NCI-H446 treated with DMSO at 0.1 percent for 48 hours (cell line): ENCODE data around the gene TESK2.
"Not testable (repeated sequence)": the region's sequence is repeated elsewhere in the genome, so short reads cannot be mapped to it uniquely, and the experiment has no call there.

Experiments
- DNase-seq: peaks from one replicate; lab custom pipeline; 2025; lab: John Stamatoyannopoulos, UW

TESK2 gene

DNA sequence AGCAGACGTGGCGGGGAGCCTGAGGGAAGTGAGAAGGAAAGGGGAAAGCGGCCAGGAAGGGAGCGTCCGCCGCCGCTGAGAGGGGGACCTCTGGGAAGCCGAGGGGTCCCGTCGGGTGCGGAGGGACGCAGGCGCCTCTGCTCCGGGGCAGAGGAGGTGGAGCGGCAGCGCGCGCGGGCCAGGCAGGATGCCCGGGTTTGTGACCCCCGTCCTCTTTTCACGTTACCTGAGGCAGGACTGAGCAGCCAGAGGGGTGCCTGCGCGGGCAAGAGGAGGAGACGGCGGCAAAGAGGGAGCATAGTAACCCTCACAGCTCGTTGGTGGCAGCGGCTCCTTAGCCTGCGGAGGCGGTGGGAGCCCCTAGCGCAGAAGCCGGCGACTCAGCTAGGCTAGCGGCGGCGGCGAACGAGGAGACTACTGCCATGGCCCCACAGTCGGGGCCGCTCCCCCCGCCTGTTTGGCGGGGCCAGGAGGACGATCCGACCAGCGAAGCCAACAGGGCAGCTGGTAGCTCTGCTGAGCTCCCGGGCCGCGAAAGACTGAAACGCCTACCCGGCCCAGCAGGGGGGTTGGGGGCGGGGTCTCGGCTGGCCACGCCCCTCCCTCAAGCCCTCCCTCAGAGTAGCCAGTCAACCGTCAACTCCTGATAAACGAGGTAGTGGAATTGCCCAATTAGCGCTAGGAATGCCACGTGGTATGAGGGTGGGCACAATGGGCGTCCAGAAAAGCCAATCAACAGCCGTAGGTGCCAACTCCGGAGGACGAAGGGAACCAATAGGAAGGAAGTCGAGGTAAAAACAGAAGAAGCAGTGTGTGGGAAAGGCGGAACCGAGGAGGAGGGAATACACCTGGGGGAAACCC lies at the start of gene TESK2:
TESK2 (minus strand) TSS at position 538 of the 861 bp plus-strand sequence. CDS start 33,378 bp downstream, outside the sequence.
- peak; percentile 96 for DNase-seq

GRCh38 chr1:45536886-45537285 lies 45.9 kb upstream of the TESK2 start:
- DNase-seq, result no peak

DNA sequence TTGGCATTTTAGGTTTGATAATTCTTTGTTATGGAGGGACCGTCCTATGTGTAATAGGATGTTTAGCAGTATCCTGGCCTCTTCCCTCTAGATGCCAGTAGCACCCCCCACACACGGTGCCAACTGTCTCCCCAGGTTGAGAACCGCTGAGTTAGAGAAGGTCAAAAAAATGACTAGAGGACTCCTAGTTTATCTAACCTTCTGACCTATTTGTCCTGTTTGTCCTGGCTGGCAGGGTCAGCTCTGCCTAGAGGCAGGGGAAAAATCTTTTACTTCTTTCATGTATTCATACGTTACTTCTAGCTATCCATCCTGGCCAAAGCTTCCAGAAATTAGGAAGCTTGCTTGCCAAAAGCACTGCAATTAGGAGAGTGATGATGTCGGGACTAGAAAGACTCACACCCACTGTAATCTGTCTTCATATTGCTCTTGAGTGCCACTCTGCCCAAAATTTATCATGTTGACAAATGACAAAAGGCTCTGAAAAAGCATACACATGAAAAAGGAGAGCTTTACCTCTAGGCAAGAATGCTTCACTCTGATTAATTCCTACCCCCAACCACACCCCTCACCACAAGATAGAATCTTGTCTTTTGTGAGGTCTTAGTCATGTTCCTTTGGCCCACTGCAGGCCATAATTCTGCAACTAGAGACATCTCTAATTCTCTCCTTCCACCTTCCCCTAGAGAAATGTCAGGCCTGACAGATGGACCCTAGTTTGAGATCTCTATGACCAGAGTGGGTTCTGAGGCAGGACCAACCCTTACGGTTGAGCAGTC lies 45.2 kb upstream of the TESK2 start:
- DNase-seq, result no peak

DNA sequence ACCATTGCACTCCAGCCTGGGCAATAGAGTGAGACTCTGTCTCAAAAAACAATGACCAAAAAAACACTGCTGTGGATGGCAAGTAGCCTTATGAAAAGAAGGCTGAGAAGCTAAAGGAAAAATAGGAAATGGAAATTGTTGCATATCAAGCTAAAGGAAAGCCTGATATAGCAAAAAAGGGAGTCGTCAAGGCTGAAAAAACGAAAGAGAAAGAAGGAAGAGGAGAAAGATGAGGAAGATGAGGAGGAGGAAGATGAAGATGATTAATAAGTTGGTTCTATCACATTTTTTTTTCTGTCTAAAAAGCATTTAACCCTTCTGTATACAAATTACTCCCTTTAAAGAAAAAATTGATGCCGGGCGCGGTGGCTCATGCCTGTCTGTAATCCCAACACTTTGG lies 40.9 kb upstream of the TESK2 start:
- DNase-seq, result no peak

DNA sequence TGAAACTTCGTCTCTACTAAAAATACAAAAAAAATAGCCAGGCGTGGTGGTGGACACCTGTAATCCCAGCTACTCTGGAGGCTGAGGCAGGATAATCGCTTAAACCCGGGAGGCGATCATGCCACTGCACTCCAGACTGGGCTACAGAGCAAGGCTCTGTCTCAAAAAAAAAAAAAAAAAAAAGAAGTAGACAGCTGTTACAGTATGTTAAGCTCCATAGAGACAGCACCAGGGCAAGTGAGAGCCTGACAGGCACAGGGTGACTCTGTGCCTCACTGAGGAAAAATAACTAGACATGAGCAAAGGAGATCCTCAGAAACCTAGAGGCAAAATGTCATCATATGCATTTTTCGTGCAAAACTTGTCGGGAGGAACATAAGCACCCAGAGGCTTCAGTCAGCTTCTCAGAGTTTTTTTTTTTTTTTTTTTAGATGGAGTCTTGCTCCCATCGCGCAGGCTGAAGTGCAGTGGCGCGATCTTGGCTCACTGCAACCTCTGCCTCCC lies 39.7 kb upstream of the TESK2 start:
- DNase-seq, result no peak

DNA sequence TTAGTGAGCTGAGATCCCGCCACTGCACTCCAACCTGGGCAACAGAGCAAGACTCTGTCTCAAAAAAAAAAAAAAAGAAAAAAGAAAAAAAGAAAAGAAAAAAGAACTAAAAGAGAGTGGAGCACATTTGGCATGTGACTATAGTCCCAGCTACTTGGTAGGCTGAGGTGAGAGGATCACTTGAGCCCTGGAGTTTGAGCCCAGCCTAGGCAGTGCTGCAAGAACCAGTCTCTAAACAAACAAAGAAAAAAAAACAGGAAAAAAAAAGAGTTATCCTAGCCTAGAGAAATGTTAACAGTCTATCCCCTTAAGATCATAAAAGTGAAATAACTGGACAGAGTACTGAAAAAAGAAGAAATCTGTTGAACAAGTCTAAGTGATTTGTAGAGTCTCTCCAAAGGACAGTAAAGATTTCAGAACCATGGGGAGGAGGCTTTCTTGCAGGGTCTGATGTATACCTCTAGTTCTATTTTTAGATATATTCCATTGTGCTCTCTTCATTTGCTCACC lies 35.2 kb upstream of the TESK2 start:
- DNase-seq, result no peak

DNA sequence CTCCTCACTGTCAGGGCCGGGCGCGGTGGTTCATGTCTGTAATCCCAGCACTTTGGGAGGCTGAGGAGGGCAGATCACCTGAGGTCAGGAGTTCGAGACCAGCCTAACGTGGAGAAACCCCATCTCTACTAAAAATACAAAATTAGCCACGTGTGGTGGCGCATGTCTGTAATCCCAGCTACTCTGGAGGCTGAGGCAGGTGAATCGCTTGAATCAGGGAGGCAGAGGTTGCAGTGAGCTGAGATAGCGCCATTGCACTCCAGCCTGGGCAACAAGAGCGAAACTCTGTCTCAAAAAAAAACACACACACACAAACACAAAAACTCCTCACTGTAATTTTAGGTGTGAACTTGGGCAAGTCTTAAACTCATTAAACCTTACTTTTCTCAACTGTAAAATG lies 33.0 kb upstream of the TESK2 start:
- DNase-seq, result not testable (repeated sequence)

DNA sequence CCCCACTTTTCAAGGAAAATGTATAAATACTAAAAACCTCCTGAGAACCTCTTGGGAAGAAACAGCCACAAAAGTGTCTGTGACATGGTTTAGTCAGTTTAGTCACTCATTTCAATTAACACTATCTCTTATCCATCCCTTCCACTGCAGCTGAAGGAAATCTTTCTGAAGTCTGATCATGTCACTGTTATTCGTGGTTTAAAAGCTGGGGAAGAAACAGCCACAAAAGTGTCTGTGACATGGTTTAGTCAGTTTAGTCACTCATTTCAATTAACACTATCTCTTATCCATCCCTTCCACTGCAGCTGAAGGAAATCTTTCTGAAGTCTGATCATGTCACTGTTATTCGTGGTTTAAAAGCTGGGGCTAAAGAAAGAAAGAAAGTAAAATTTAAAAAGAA lies 32.6 kb upstream of the TESK2 start:
- DNase-seq, result not testable (repeated sequence)

DNA sequence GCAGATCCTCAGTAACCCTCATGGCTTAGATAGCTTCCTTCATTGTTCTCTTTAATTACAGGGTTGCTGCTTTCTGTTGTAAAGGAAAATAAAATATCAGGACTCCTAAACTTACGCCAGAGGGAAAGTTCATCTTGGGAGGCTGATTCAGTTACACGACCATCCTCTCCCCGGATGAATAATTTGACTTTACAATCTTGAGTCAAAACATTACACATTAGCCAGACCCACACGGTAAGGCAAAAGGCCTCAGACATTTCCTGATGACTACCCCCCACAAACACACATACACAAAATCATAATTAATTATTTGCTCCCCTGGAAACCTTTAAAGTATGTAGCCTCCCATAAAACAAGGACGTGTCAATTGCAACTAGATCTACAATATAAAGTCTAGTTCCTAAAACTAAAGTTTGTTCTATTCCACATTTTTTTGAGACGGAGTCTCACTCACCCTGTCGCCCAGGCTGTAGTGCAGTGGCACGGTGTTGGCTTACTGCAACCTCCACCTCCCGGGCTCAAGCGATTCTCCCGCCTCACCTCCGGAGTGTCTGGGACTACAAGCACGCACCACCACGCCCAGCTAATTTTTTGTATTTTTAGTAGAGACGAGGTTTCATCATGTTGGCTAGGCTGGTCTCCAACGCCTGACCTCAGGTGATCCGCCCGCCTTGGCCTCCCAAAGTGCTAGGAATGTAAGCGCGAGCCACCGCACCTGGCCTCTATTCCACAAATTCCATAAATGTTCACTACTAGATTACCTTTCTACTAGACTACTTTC lies 31.6 kb upstream of the TESK2 start:
- no peak for DNase-seq

DNA sequence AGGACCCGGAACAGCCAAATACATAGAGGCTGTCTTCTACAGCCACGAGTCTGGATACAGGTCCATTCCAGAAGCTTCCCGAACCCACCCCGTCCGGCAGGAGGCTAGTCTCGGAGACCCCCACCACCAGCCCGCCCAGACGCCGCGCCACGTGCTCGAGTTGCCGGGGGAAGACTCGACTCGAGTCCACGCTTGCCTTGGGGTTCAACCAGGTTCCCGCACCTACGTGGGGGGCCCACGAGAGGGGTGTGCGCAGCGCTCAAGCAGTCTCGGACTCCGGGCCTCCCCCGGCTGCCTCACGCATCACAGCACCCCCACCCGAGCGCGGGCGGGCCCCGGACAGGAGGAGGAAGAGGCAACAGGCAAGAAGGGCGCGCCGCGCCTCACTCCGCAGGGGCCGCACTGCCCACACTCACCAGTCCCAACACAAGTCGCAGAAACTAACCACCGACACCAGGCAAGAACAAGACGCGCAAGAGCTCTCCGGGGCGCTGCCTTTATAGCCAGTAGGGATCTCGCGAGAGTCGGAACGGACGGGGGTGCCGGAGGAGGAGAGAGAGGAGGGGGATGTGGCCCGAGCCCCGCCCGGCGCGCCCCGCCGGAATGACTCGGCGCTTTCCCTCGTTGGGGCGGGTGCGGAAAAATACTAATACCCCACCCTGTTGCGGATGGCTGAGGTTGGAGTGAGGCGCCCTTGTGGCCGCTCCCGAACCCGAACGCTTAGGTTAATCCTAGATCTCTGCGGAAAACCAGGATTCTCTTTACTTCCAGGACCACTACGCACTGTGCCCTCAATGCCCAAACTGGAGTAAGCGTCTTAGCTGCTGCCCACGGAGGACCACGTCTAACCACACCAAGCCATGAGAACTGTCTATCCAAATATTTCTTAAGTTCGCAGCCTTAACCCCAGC lies 30.7 kb upstream of the TESK2 start, which contains the start of gene PRDX1:
PRDX1 (minus strand) TSS at position 472 of the 911 bp plus-strand sequence. CDS start 2,841 bp downstream, outside the sequence.
- peak; percentile 88 for DNase-seq

DNA sequence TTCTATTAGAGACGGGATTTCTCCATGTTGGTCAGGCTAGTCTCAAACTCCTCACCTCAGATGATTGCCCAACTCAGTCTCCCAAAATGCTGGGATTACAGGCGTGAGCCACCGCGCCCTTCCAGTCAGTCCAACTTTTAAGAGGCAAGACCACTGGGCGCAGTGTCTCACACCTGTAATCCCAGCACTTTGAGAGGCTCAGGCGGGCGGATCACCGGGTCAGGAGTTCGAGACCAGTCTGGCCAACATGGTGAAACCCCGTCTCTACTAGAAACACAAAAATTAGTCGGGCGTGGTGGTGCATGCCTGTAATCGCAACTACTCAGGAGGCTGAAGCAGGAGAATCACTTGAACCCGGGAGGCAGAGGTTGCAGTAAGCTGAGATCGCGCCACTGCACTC lies 28.8 kb upstream of the TESK2 start:
- not testable (repeated sequence) for DNase-seq

DNA sequence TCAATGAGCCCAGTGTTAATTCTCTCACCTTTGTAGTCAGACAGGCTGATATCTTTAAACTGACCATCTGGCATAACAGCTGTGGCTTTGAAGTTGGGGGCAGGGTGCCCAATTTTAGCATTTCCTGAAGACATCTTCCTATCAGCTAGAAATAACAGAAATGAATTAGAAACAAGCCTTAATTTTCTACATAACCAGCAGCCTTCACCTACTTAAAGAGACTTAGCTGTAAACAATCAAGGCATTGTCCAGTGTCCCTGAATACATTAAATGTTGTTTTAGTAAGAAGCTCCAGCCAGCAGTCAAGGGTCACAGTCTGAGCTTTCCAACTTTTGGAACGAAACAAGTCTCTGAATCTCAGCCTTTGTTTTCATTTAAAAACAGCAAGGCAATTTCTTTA lies 27.9 kb upstream of the TESK2 start:
- DNase-seq, result no peak

- DNase-seq, result not testable (repeated sequence)
Observed at GRCh38 chr1:45518366-45518765, 27.4 kb upstream of the TESK2 start.

DNA sequence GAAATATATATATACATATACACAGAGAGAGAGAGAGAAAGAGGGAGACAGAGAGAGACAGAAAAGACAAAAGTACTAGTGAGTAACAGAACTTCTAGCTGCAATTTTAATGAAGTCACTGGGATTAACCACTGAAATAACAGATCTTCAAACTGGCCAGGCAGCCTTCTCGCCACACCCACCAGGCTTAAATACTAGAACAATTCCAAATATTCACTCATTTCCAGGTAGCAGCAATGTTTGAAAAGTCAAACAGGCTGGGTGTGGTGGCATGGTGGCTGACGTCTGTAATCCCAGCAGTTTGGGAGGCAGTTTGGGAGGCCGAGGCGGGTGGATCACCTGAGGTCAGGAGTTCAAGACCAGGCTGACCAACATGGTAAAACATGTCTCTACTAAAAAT lies 25.5 kb upstream of the TESK2 start:
- no peak for DNase-seq

- no peak for DNase-seq
Observed at GRCh38 chr1:45516036-45516435, 25.1 kb upstream of the TESK2 start.

GRCh38 chr1:45513532-45514260 lies 22.7 kb upstream of the TESK2 start:
- DNase-seq, result not testable (repeated sequence)

- no peak for DNase-seq
Observed at GRCh38 chr1:45512641-45513054, 21.7 kb upstream of the TESK2 start.

DNA sequence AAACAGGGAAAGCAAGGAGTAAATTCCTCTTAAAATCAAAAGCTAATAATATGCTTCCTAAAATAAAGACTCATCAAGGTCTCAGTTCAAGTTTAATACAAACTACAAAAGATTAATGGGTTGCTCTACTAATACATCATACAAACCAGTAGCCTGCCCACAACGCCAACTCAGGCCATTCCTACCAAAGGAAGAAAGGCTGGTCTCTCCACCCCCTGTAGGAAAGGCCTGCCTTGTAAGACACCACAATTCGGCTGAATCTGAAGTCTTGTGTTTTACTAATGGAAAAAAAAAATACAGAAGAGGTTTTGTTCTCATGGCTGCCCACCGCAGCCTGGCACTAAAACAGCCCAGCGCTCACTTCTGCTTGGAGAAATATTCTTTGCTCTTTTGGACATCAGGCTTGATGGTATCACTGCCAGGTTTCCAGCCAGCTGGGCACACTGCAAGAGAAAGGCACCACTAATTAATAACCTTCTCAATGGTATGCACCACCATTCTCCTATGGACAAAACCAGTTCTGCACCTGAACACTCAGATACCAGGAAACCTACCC lies 20.1 kb upstream of the TESK2 start:
- no peak for DNase-seq
